Measurements from ENCODE around the gene DLEC1.

DLEC1 gene

GRCh38 chr3:38120693-38121450 is 81.9 kb downstream of the DLEC1 start:
- TF ChIP-seq CTCF (conservative IDR thresholded peaks at IDR 0.05; ENCODE audit: low read depth) = no peak
- ChIA-PET CTCF (interaction anchor here (1.0 kb wide), 1 partner anchor 126 kb away, joined by 3 read pairs; no protein-coding TSS in a partner anchor), POLR2A (ENCODE audit: low non-redundant PET) (no interaction called here)
- no peak for DNase-seq (ENCODE audit: low spot score)
- H3K27ac ChIP-seq = peak overlapping the region; percentile 26

GRCh38 chr3:38121451-38121831 is 82.4 kb downstream of the DLEC1 start:
- no peak overlapping the region for H3K27ac ChIP-seq
- CTCF ChIA-PET = interaction anchor here (1.0 kb wide), 1 partner anchor 126 kb away, joined by 3 read pairs; no protein-coding TSS in a partner anchor
- POLR2A ChIA-PET (ENCODE audit: low non-redundant PET) = no interaction called here
- DNase-seq (ENCODE audit: low spot score) = no peak
- no peak for TF ChIP-seq CTCF (conservative IDR thresholded peaks at IDR 0.05; ENCODE audit: low read depth)

- CTCF ChIA-PET = no interaction called here
- no peak for DNase-seq (ENCODE audit: low spot score)
- no peak for TF ChIP-seq CTCF (conservative IDR thresholded peaks at IDR 0.05; ENCODE audit: low read depth)
- POLR2A ChIA-PET (ENCODE audit: low non-redundant PET) = no interaction called here
- no peak overlapping the region for H3K27ac ChIP-seq
Measured at GRCh38 chr3:38121832-38122461, 82.9 kb downstream of the DLEC1 start.

- POLR2A ChIA-PET (ENCODE audit: low non-redundant PET) = no interaction called here
- DNase-seq (ENCODE audit: low spot score) = no peak
- no peak overlapping the region for H3K27ac ChIP-seq
- TF ChIP-seq CTCF (conservative IDR thresholded peaks at IDR 0.05; ENCODE audit: low read depth) = no peak
- CTCF ChIA-PET = no interaction called here
Measured at GRCh38 chr3:38122712-38123290, 83.8 kb downstream of the DLEC1 start.

GRCh38 chr3:38124324-38125122 is 85.5 kb downstream of the DLEC1 start:
- no peak overlapping the region for H3K27ac ChIP-seq
- no peak for DNase-seq (ENCODE audit: low spot score)
- ChIA-PET CTCF (no interaction called here), POLR2A (ENCODE audit: low non-redundant PET) (no interaction called here)
- TF ChIP-seq CTCF (conservative IDR thresholded peaks at IDR 0.05; ENCODE audit: low read depth) = no peak

Measured in RWPE1 (cell line).